B cell (primary cell): ENCODE data around the gene CLK1. TPM values are rescaled to one million over a fixed set of nuclear protein-coding genes. Genes with fewer than 3 reads are reported as not detected.

ENCODE experiments used
- ATAC-seq: fragments of 200-7000 bp; cut with Tn5 transposase; one replicate; pipeline ENCODE4 v1.10.0; 2021; ENCODE audit warnings: low read depth, mild to moderate bottlenecking, moderate number of reproducible peaks, moderate library complexity
- CTCF ChIA-PET: fragments of 350-600 bp; sonication (Branson Sonifier 250); formaldehyde crosslinking; loops from one replicate; lab custom pipeline; 2021; ENCODE audit warnings: antibody characterized with exemption, inconsistent platforms; lab: Charles Lee
- POLR2A ChIA-PET: fragments of 350-600 bp; sonication (Branson Sonifier 250); formaldehyde crosslinking; loops from one replicate; lab custom pipeline; 2021; ENCODE audit warnings: antibody characterized with exemption; lab: Charles Lee
- DNase-seq: peaks from one replicate; pipeline ENCODE4 v3.0.0; 2013
- H2AFZ ChIP-seq: 2 replicates; pipeline ENCODE4 v1.6.1; 2012; ENCODE audit warnings: mild to moderate bottlenecking, low read depth, low read length; ENCODE audit not compliant: insufficient read depth, poor library complexity, severe bottlenecking
- H3K27ac ChIP-seq, 2 donors: 1 replicate in 1 of 2; 2 replicates in 1 of 2; pipeline ENCODE4 v1.5.1; 2012 to 2013; ENCODE audit warnings: low read length in 2 of 2, mild to moderate bottlenecking in 2 of 2, moderate library complexity in 1 of 2
- H3K27me3 ChIP-seq, 4 experiments: fragments of 200-600 bp in 1 of 4; sonication (generic) in 1 of 4; replicated peaks in 1 of 4; 1 replicate in 2 of 4; 2 replicates in 2 of 4; pipeline versions ENCODE4 v1.6.1 to v1.7.0; 2013 to 2016; ENCODE audit warnings: low read length in 3 of 4, mild to moderate bottlenecking in 2 of 4, mixed read lengths in 1 of 4, moderate library complexity in 1 of 4; ENCODE audit not compliant: insufficient read depth in 4 of 4, control insufficient read depth in 3 of 4; ENCODE audit errors: control extremely low read depth in 1 of 4
- H3K36me3 ChIP-seq, 2 experiments: replicated peaks in 1 of 2; 1 replicate in 1 of 2; 2 replicates in 1 of 2; pipeline versions ENCODE4 v1.6.1 to v1.7.1; 2013; ENCODE audit warnings: low read length in 1 of 2; ENCODE audit not compliant: insufficient read depth in 2 of 2, control insufficient read depth in 1 of 2; ENCODE audit errors: control extremely low read depth in 1 of 2, extremely low read depth in 1 of 2
- H3K4me1 ChIP-seq, 2 donors: fragments of 200-600 bp in 1 of 2; sonication (generic) in 1 of 2; 1 replicate in 1 of 2; 2 replicates in 1 of 2; pipeline versions ENCODE4 v1.5.1 to v1.6.1; 2013 to 2017; ENCODE audit warnings: low read length in 2 of 2; ENCODE audit not compliant: control insufficient read depth in 2 of 2, insufficient read depth in 2 of 2
- H3K4me2 ChIP-seq: replicated peaks from 2 replicates; pipeline ENCODE3; 2012; ENCODE audit warnings: mild to moderate bottlenecking, low read depth, low read length; ENCODE audit not compliant: poor library complexity, severe bottlenecking
- H3K4me3 ChIP-seq, 5 experiments: fragments of 200-600 bp in 1 of 5; sonication (generic) in 1 of 5; 1 replicate in 3 of 5; 2 replicates in 2 of 5; pipeline versions ENCODE4 v1.5.1 to v1.7.0; 2011 to 2016; ENCODE audit warnings: low read length in 4 of 5, mild to moderate bottlenecking in 4 of 5, low read depth in 2 of 5, control low read depth in 1 of 5, moderate library complexity in 1 of 5; ENCODE audit not compliant: insufficient read depth in 1 of 5; ENCODE audit errors: control extremely low read depth in 1 of 5, extremely low read depth in 1 of 5
- H3K79me2 ChIP-seq: fragments of 200-600 bp; sonication (generic); one replicate; pipeline ENCODE4 v1.6.0; 2016; ENCODE audit warnings: low read length; ENCODE audit not compliant: control insufficient read depth, insufficient read depth
- H3K9ac ChIP-seq: fragments of 200-600 bp; sonication (generic); 2 replicates; pipeline ENCODE4 v1.6.1; 2017; ENCODE audit warnings: mild to moderate bottlenecking, low read length, moderate library complexity
- H3K9me3 ChIP-seq, 3 donors: one replicate each; pipeline versions ENCODE4 v1.6.1 to v1.7.1; 2013; ENCODE audit warnings: low read length in 2 of 3; ENCODE audit not compliant: control insufficient read depth in 2 of 3, insufficient read depth in 1 of 3; ENCODE audit errors: control extremely low read depth in 1 of 3
- H4K20me1 ChIP-seq: 2 replicates; pipeline ENCODE4 v1.6.0; 2012; ENCODE audit warnings: mild to moderate bottlenecking, low read length; ENCODE audit not compliant: insufficient read depth, control insufficient read depth, poor library complexity, severe bottlenecking
- H3K27ac Mint-ChIP-seq: one replicate; pipeline ENCODE4 v1.8.0; 2021; ENCODE audit warnings: mixed read lengths
- H3K27me3 Mint-ChIP-seq: one replicate; pipeline ENCODE4 v1.8.0; 2021; ENCODE audit warnings: mixed read lengths
- H3K4me1 Mint-ChIP-seq: one replicate; pipeline ENCODE4 v1.8.0; 2021; ENCODE audit warnings: mixed read lengths
- H3K4me3 Mint-ChIP-seq: one replicate; pipeline ENCODE4 v1.8.0; 2021; ENCODE audit warnings: mixed read lengths
- H3K9me3 Mint-ChIP-seq: one replicate; pipeline ENCODE4 v1.8.0; 2022; ENCODE audit warnings: mixed read lengths; ENCODE audit not compliant: insufficient read depth
- EZH2 ChIP-seq: IDR thresholded peaks from 2 replicates; pipeline ENCODE4 v1.6.1; 2012; ENCODE audit warnings: borderline replicate concordance, low read depth, mild to moderate bottlenecking, moderate library complexity, low read length; ENCODE audit not compliant: insufficient read depth, poor library complexity, severe bottlenecking
- WGBS: methylation state at CpG from one replicate; pipeline ENCODE4 v1.1.5; 2013; ENCODE audit warnings: missing lambda C conversion rate; ENCODE audit not compliant: insufficient coverage; 5-methylcytosine and 5-hydroxymethylcytosine counted together
- intact Hi-C: fragments of 100-400 bp; cut with micrococcal nuclease; formaldehyde crosslinking; loops from one replicate; pipeline ENCODE4 v1.10.0; 2022
- polyA plus RNA-seq: library from polyadenylated mRNA; depleted of rRNA; stranded (reverse); fragments of >200 nt; gene quantifications from 2 replicates; pipeline ENCODE4 v1.2.3, GENCODE V29; 2012
- total RNA-seq, 2 donors: library from RNA; stranded (reverse); fragments of 120-200 nt in 1 of 2; gene quantifications; 1 replicate in 1 of 2; 2 replicates in 1 of 2; pipeline versions ENCODE4 v1.2.3 to v1.2.4, GENCODE V29; 2013 to 2022
- TF ChIP-seq, protein P1 (sequence below): fragments of 200-600 bp; IDR thresholded peaks from one replicate; pipeline ENCODE4 v1.8.0; 2022; ENCODE audit warnings: antibody characterized with exemption, mild to moderate bottlenecking

Gene CLK1
- total and polyA plus RNA-seq, 2 donors (not counting 1 experiment from before 2014, with no cell fraction given): 396 to 579 TPM

DNA sequence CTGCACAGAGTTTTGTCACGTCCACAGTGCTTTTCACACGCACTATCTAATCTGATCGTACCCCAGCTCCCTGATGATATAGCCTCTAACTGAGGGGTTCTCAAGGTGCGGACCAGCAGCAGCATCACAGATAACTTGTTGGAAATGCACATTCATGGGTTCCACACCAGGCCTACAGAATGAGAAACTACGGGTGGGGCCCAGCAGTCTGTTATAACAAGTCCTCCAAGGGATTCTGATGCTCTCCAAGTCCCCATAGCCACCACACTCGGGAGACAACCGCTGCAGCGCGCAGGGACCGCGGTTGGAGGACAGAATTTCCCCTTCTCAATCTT, 53.5 kb downstream of the CLK1 start:
- Mint-ChIP-seq H3K9me3 (no peaks in the 10 kb centered on the region), H3K4me1 (peaks cover 39% of the 10 kb centered on the region), H3K27ac (peak overlapping the region; percentile 99), H3K4me3 (peak overlapping the region; percentile 94), H3K27me3 (no peaks in the 10 kb centered on the region)
- Histone ChIP-seq H3K79me2 (peaks cover 33% of the 10 kb centered on the region), H3K4me3 (peak overlapping the region; percentile 63 to 93 (median 92)), H2AFZ (peak overlapping the region; percentile 91), H4K20me1 (peaks cover 36% of the 10 kb centered on the region), H3K4me2 (peak overlapping the region; percentile 79), H3K4me1 (peaks cover 19 to 24% of the 10 kb centered on the region in 2 donors), H3K27ac (peak overlapping the region; percentile 99), H3K27me3 (no peaks in the 10 kb centered on the region), H3K36me3 (peaks cover 17 to 30% of the 10 kb centered on the region in 2 experiments), H3K9me3 (no peaks in the 10 kb centered on the region), H3K9ac (peak overlapping the region; percentile 96)
- TF ChIP-seq, protein P1, sequence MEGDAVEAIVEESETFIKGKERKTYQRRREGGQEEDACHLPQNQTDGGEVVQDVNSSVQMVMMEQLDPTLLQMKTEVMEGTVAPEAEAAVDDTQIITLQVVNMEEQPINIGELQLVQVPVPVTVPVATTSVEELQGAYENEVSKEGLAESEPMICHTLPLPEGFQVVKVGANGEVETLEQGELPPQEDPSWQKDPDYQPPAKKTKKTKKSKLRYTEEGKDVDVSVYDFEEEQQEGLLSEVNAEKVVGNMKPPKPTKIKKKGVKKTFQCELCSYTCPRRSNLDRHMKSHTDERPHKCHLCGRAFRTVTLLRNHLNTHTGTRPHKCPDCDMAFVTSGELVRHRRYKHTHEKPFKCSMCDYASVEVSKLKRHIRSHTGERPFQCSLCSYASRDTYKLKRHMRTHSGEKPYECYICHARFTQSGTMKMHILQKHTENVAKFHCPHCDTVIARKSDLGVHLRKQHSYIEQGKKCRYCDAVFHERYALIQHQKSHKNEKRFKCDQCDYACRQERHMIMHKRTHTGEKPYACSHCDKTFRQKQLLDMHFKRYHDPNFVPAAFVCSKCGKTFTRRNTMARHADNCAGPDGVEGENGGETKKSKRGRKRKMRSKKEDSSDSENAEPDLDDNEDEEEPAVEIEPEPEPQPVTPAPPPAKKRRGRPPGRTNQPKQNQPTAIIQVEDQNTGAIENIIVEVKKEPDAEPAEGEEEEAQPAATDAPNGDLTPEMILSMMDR: no peak
- no peak for TF ChIP-seq EZH2
- no peak for DNase-seq
- WGBS: 38% methylated on average over 5 of the region's 11 CpGs
- ATAC-seq: no peak
- ChIA-PET POLR2A (interaction anchor here (0.8 to 1.6 kb wide), 4 partner anchors 53 to 642 kb away, joined by 3 to 24 read pairs (median 6); partner anchors contain the start of genes CFLAR and CLK1), CTCF (interaction anchor here (0.9 to 2.2 kb wide), 3 partner anchors 9 to 98 kb away, joined by 3 to 10 read pairs (median 4); partner anchors contain the start of gene CLK1)
- intact Hi-C loops: loop anchor here (1.0 to 10.0 kb wide), 12 partner anchors 53 to 1566 kb away; partner anchors contain the start of genes BMPR2, CFLAR, CLK1 and FZD7
